ENCODE results near the gene GULP1. TPM values are rescaled to one million over a fixed set of nuclear protein-coding genes. Genes with fewer than 3 reads are reported as not detected.

Gene GULP1
- total RNA-seq, 1 donor from 2014 or later = 39.1 TPM

DNA sequence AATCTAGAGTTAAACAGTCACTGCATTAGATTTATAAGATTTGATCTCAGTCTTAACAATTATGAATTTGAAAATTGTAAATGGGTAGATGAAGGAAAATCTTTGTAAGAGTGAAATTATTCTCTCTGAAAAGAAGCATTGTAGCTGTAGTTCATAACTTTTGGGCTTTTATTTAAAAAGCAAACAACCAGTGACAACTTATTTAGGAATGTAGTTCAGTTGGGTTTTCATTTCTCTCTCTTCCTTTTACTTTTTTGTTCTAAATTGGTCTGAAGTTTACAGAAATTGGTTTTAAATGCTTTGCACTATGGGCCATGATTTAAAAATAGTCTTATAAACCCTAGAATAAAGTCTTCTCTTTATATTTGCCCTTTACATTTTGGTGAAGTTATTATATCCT lies 296.6 kb downstream of the GULP1 start:
- Mint-ChIP-seq H3K27me3 (ENCODE audit: low read depth) (no peaks in the 10 kb centered on the region), H3K36me3 (ENCODE audit: low read depth) (peaks cover 9% of the 10 kb centered on the region), H3K4me1 (no peaks in the 10 kb centered on the region), H3K9me3 (peaks cover 5% of the 10 kb centered on the region), H3K27ac (ENCODE audit: unreplicated experiment) (no peak overlapping the region), H3K4me3 (no peak overlapping the region)
- no peak for DNase-seq (ENCODE audit: low read depth, low spot score)
- TF ChIP-seq, protein P1, sequence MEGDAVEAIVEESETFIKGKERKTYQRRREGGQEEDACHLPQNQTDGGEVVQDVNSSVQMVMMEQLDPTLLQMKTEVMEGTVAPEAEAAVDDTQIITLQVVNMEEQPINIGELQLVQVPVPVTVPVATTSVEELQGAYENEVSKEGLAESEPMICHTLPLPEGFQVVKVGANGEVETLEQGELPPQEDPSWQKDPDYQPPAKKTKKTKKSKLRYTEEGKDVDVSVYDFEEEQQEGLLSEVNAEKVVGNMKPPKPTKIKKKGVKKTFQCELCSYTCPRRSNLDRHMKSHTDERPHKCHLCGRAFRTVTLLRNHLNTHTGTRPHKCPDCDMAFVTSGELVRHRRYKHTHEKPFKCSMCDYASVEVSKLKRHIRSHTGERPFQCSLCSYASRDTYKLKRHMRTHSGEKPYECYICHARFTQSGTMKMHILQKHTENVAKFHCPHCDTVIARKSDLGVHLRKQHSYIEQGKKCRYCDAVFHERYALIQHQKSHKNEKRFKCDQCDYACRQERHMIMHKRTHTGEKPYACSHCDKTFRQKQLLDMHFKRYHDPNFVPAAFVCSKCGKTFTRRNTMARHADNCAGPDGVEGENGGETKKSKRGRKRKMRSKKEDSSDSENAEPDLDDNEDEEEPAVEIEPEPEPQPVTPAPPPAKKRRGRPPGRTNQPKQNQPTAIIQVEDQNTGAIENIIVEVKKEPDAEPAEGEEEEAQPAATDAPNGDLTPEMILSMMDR (conservative IDR thresholded peaks at IDR 0.05) = no peak

DNA sequence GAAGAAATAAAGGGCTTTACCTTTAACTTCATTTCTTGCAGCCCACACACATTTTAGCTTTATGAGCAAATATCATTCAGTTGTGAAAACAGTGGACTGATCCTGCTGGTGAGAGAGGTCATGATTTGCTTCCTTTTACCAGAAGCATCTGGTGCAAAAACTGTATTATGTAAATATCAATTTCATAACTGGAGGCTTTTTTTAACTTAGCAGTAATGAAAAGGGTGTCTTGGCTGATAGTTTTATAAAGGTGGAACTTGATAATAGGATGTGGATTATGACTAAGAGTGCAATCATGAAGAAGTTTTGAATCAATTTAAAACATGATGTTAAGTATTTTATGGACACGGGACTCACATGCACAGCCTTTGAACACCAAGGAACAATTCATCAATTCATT lies 304.4 kb downstream of the GULP1 start:
- no peaks in the 10 kb centered on the region for H3K27me3 Mint-ChIP-seq (ENCODE audit: low read depth)
- H3K4me3 Mint-ChIP-seq = no peak overlapping the region
- no peaks in the 10 kb centered on the region for H3K36me3 Mint-ChIP-seq (ENCODE audit: low read depth)
- H3K27ac Mint-ChIP-seq (ENCODE audit: unreplicated experiment) = no peak overlapping the region
- peaks cover 17% of the 10 kb centered on the region for H3K4me1 Mint-ChIP-seq
- TF ChIP-seq, protein P1 (conservative IDR thresholded peaks at IDR 0.05) = no peak
- no peaks in the 10 kb centered on the region for H3K9me3 Mint-ChIP-seq
- no peak for DNase-seq (ENCODE audit: low read depth, low spot score)

DNA sequence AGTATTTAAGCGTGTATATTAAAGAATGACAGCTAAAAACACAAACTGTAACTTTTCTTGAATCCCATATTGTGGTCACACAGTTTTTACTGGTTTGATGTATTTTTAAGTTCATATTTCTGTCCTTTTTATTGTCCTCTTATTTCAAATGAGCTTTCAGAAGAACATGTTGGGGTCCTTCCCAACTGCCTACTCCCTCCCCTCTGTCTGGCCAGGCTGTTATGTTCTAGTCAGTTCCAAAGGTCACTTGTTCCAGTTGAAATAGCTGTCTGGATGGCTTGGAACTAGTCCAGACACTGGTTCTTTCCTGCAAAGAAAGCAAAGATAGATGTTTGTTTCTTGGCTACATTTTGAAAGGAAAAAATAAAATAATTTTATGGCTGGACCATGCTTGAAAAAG lies 306.9 kb downstream of the GULP1 start:
- TF ChIP-seq, protein P1 (conservative IDR thresholded peaks at IDR 0.05) = no peak
- peaks cover 25% of the 10 kb centered on the region for H3K4me1 Mint-ChIP-seq
- no peak overlapping the region for H3K27ac Mint-ChIP-seq (ENCODE audit: unreplicated experiment)
- no peaks in the 10 kb centered on the region for H3K36me3 Mint-ChIP-seq (ENCODE audit: low read depth)
- no peaks in the 10 kb centered on the region for H3K9me3 Mint-ChIP-seq
- no peaks in the 10 kb centered on the region for H3K27me3 Mint-ChIP-seq (ENCODE audit: low read depth)
- no peak for DNase-seq (ENCODE audit: low read depth, low spot score)
- no peak overlapping the region for H3K4me3 Mint-ChIP-seq

DNA sequence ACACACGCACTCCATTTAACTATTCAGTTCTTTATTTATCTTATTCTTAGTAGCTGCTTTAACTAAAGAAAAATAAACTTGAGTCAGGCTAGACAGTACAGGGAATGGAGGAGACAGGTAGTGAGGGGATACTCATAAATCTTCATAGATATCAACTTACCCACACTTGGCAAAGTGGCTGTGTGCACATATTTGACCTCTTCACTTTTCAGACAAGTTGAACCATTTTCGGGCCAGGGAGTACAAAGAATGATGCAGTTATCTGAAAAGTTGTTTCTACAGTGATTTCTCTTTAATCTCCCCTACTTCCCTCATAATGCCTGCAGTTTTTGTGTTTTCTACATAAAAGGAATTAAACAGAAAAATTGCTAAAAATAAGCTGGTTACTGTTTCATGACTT lies 307.5 kb downstream of the GULP1 start:
- H3K4me1 Mint-ChIP-seq = peaks cover 25% of the 10 kb centered on the region
- no peak for DNase-seq (ENCODE audit: low read depth, low spot score)
- H3K27me3 Mint-ChIP-seq (ENCODE audit: low read depth) = no peaks in the 10 kb centered on the region
- H3K27ac Mint-ChIP-seq (ENCODE audit: unreplicated experiment) = no peak overlapping the region
- H3K4me3 Mint-ChIP-seq = no peak overlapping the region
- H3K9me3 Mint-ChIP-seq = no peaks in the 10 kb centered on the region
- TF ChIP-seq, protein P1 (conservative IDR thresholded peaks at IDR 0.05) = no peak
- H3K36me3 Mint-ChIP-seq (ENCODE audit: low read depth) = no peaks in the 10 kb centered on the region

DNA sequence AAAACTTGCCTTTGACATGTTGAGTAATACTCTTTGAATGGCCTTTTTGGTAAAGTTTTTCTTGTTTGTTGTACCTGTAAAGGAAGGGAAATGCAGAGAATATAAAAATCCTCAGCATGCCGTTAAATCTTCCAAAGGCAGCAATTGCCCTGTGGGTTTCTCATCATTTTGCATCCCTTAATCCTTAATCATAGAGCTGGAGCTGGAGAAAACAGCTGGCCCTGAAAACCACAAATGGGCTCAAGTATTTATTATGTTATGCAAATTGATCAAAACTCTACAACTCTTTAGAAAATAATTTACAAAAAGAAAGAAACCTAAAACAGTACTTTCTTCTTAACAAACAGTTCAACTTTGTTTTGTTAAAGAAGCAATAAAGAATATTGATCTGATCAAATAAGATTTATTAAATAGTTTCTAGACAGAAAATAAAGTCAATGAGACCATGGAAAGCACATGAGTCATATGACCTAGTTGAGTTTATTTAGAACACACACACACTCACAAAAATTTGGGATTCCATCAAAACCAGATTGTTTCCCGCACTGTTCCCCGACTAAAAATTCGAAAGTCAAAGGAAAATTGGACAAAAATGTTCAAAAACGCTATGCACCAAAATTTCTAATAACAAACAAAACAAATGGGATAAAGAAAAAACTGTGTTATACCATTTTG lies 309.0 kb downstream of the GULP1 start:
- H3K27me3 Mint-ChIP-seq (ENCODE audit: low read depth) = no peaks in the 10 kb centered on the region
- peaks cover 8% of the 10 kb centered on the region for H3K36me3 Mint-ChIP-seq (ENCODE audit: low read depth)
- peaks cover 2% of the 10 kb centered on the region for H3K9me3 Mint-ChIP-seq
- H3K27ac Mint-ChIP-seq (ENCODE audit: unreplicated experiment) = no peak overlapping the region
- TF ChIP-seq, protein P1 (conservative IDR thresholded peaks at IDR 0.05) = no peak
- peaks cover 25% of the 10 kb centered on the region for H3K4me1 Mint-ChIP-seq
- no peak overlapping the region for H3K4me3 Mint-ChIP-seq
- no peak for DNase-seq (ENCODE audit: low read depth, low spot score)

Measured in neural crest cell (in vitro differentiated cells).